SK-N-SH treated with all-trans-retinoic acid at 6 μM for 48 hours (cell line): ENCODE measurements around the gene ZNF326.

ENCODE experiments used
- ESRRG ChIP-seq: fragments of 250-450 bp; sonication (Bioruptor Pico); IDR thresholded peaks from 2 replicates; pipeline ENCODE4 v1.6.1; 2021; ENCODE audit warnings: mild to moderate bottlenecking
- ISL1 ChIP-seq: fragments of 250-450 bp; sonication (Bioruptor Pico); IDR thresholded peaks from 2 replicates; pipeline ENCODE4 v2.1.2; 2022; ENCODE audit warnings: mild to moderate bottlenecking, moderate library complexity
- OSR1 ChIP-seq: fragments of 250-450 bp; sonication (Bioruptor Pico); IDR thresholded peaks from 2 replicates; pipeline ENCODE4 v1.8.0; 2022; ENCODE audit warnings: moderate library complexity, mild to moderate bottlenecking, inconsistent platforms
- PPARA ChIP-seq: fragments of 250-450 bp; sonication (Bioruptor Pico); IDR thresholded peaks from 2 replicates; pipeline ENCODE4 v1.5.0; 2020; ENCODE audit warnings: mild to moderate bottlenecking, borderline replicate concordance
- RARB ChIP-seq: fragments of 250-450 bp; sonication (Bioruptor Pico); IDR thresholded peaks from 2 replicates; pipeline ENCODE4 v1.8.0; 2021; ENCODE audit warnings: mild to moderate bottlenecking, moderate library complexity
- SNAI2 ChIP-seq: fragments of 250-450 bp; sonication (Bioruptor Pico); IDR thresholded peaks from 2 replicates; pipeline ENCODE4 v1.5.0; 2020; ENCODE audit warnings: mild to moderate bottlenecking, moderate library complexity
- TCF4 ChIP-seq: fragments of 250-450 bp; sonication (Bioruptor Pico); IDR thresholded peaks from 2 replicates; pipeline ENCODE4 v1.8.0; 2021; ENCODE audit warnings: mild to moderate bottlenecking, moderate library complexity, borderline replicate concordance
- ZC3H10 ChIP-seq: fragments of 250-450 bp; sonication (Bioruptor Pico); IDR thresholded peaks from 2 replicates; pipeline ENCODE4 v1.5.1; 2021; ENCODE audit warnings: mild to moderate bottlenecking, moderate library complexity
- ZFP30 ChIP-seq: fragments of 450-650 bp; formaldehyde crosslinking; IDR thresholded peaks from 2 replicates; pipeline ENCODE4 v1.5.0; 2022; ENCODE audit warnings: mild to moderate bottlenecking, moderate library complexity
- TF ChIP-seq, protein P1 (sequence below): fragments of 250-450 bp; sonication (Bioruptor Pico); IDR thresholded peaks from 2 replicates; pipeline ENCODE4 v1.5.0; 2020; ENCODE audit warnings: mild to moderate bottlenecking, moderate library complexity
- TF ChIP-seq, protein P2 (sequence below): fragments of 250-450 bp; sonication (Bioruptor Pico); IDR thresholded peaks from 2 replicates; pipeline ENCODE4 v1.5.1; 2021; ENCODE audit warnings: mild to moderate bottlenecking, moderate library complexity
- TF ChIP-seq, protein P3 (sequence below): fragments of 250-450 bp; sonication (Bioruptor Pico); IDR thresholded peaks from 2 replicates; pipeline ENCODE4 v1.8.0; 2020; ENCODE audit warnings: mild to moderate bottlenecking, moderate library complexity, borderline replicate concordance

DNA sequence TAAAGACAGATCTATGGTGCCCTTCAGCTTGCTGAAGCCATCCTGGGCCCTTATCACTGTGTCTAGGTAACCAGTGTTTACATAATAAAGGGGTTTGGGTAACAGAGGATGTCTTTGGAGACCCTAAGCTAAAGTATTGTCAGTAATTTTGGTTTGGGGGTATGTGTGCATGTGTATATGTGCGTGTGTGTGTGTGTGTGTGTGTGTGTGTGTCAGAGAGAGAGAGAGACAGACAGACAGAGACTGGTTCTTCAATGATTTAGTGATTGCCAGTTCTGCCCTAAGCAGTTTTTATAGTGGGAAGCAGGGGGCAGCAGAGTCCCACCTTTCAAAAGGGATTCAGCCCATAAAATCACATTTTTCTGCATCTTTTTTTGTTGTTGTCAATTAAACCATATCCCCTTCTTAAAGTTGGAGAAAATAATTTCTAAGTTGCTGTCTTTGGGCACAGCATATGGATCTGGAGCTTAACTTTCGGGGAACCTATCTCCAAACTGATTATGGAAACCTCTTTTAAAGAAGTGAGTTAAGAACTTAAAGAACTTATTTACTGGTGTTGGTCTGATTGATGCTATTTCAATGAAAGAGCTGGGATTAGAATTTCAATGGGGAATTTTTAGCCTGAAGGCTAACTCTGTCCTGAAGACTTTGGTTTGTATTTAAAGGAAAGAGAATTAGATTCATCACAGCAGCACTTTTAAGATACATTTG, 51.1 kb downstream of the ZNF326 start:
- no peak for TF ChIP-seq ZFP30
- TF ChIP-seq ZC3H10 (CRISPR knock-in tag), result no peak
- TF ChIP-seq, protein P1, sequence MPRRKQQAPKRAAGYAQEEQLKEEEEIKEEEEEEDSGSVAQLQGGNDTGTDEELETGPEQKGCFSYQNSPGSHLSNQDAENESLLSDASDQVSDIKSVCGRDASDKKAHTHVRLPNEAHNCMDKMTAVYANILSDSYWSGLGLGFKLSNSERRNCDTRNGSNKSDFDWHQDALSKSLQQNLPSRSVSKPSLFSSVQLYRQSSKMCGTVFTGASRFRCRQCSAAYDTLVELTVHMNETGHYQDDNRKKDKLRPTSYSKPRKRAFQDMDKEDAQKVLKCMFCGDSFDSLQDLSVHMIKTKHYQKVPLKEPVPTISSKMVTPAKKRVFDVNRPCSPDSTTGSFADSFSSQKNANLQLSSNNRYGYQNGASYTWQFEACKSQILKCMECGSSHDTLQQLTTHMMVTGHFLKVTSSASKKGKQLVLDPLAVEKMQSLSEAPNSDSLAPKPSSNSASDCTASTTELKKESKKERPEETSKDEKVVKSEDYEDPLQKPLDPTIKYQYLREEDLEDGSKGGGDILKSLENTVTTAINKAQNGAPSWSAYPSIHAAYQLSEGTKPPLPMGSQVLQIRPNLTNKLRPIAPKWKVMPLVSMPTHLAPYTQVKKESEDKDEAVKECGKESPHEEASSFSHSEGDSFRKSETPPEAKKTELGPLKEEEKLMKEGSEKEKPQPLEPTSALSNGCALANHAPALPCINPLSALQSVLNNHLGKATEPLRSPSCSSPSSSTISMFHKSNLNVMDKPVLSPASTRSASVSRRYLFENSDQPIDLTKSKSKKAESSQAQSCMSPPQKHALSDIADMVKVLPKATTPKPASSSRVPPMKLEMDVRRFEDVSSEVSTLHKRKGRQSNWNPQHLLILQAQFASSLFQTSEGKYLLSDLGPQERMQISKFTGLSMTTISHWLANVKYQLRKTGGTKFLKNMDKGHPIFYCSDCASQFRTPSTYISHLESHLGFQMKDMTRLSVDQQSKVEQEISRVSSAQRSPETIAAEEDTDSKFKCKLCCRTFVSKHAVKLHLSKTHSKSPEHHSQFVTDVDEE (CRISPR knock-in tag), result no peak
- TF ChIP-seq ESRRG (CRISPR knock-in tag), result no peak
- no peak for TF ChIP-seq OSR1 (CRISPR knock-in tag)
- TF ChIP-seq, protein P2, sequence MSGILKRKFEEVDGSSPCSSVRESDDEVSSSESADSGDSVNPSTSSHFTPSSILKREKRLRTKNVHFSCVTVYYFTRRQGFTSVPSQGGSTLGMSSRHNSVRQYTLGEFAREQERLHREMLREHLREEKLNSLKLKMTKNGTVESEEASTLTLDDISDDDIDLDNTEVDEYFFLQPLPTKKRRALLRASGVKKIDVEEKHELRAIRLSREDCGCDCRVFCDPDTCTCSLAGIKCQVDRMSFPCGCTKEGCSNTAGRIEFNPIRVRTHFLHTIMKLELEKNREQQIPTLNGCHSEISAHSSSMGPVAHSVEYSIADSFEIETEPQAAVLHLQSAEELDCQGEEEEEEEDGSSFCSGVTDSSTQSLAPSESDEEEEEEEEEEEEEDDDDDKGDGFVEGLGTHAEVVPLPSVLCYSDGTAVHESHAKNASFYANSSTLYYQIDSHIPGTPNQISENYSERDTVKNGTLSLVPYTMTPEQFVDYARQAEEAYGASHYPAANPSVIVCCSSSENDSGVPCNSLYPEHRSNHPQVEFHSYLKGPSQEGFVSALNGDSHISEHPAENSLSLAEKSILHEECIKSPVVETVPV (CRISPR knock-in tag), result no peak
- no peak for TF ChIP-seq SNAI2
- TF ChIP-seq, protein P3, sequence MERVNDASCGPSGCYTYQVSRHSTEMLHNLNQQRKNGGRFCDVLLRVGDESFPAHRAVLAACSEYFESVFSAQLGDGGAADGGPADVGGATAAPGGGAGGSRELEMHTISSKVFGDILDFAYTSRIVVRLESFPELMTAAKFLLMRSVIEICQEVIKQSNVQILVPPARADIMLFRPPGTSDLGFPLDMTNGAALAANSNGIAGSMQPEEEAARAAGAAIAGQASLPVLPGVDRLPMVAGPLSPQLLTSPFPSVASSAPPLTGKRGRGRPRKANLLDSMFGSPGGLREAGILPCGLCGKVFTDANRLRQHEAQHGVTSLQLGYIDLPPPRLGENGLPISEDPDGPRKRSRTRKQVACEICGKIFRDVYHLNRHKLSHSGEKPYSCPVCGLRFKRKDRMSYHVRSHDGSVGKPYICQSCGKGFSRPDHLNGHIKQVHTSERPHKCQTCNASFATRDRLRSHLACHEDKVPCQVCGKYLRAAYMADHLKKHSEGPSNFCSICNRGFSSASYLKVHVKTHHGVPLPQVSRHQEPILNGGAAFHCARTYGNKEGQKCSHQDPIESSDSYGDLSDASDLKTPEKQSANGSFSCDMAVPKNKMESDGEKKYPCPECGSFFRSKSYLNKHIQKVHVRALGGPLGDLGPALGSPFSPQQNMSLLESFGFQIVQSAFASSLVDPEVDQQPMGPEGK (CRISPR knock-in tag), result no peak
- no peak for TF ChIP-seq PPARA (CRISPR knock-in tag)
- no peak for TF ChIP-seq ISL1
- TF ChIP-seq RARB (CRISPR knock-in tag), result no peak
- TF ChIP-seq TCF4 (CRISPR knock-in tag), result no peak
